Body of pancreas (tissue), 2 donors: Measurements from ENCODE around the gene EEPD1. TPM values are rescaled to one million over a fixed set of nuclear protein-coding genes. Genes with fewer than 3 reads are reported as not detected.

Experiments used
- small RNA-seq: library from RNA; depleted of rRNA; stranded (forward); fragments of <200 nt; gene quantifications from one replicate; pipeline ENCODE3, GENCODE V24; 2016
- total RNA-seq, 2 donors: library from RNA; depleted of rRNA; stranded (reverse); fragments of >200 nt; gene quantifications; one replicate each; pipeline ENCODE4 v1.1.0, GENCODE V29; 2016

The EEPD1 gene
- total RNA-seq, 2 donors from 2014 or later = 13.5 to 24.1 TPM

Small RNAs within 50 kb of the gene (small RNA-seq; reads per million reads assigned to genes)
- not detected for gene AC006960.1
- not detected for gene AC007327.1
- not detected for gene RF00019

Other genes starting within 250 kb of the EEPD1 start
- 1 to 10 TPM in 1 of 2 donors, under 1 TPM in 1; 0.78 to 1.6 TPM for gene ANLN, start 236.6 kb downstream of the EEPD1 start, total RNA-seq